Measurements from ENCODE around the gene GJA3. TPM values are rescaled to one million over a fixed set of nuclear protein-coding genes. Genes with fewer than 3 reads are reported as not detected.

Gene GJA3
- total RNA-seq, 1 donor from 2014 or later = 0.47 TPM

GRCh38 chr13:20101467-20102316 lies 59.2 kb downstream of the GJA3 start:
- no peak for DNase-seq (ENCODE audit: extremely low read depth, low read depth, low spot score)

GRCh38 chr13:20099319-20099718 lies 61.5 kb downstream of the GJA3 start:
- no peak for DNase-seq (ENCODE audit: extremely low read depth, low read depth, low spot score)

GRCh38 chr13:20093951-20094350 lies 66.9 kb downstream of the GJA3 start:
- no peak for DNase-seq (ENCODE audit: extremely low read depth, low read depth, low spot score)

- DNase-seq (ENCODE audit: extremely low read depth, low read depth, low spot score) = no peak
Measured at GRCh38 chr13:20090349-20090748, 70.5 kb downstream of the GJA3 start.

Other genes with a start within 250 kb of the GJA3 start
- 29.8 and 54.0 TPM in 2 replicates for gene ZMYM2, start 202.3 kb downstream of the GJA3 start, total RNA-seq
- gene GJB2, start 31.9 kb upstream of the GJA3 start, total RNA-seq = 1.0 TPM in 1 of 2 replicates, not detected in the other
- gene GJB6, start 71.3 kb upstream of the GJA3 start, total RNA-seq = not detected in 2 replicates

Measured in glomerular endothelial cell (primary cell).